Left ventricle myocardium inferior (tissue), 1 donor: Measurements from ENCODE around the gene THRAP3. TPM values are rescaled to one million over a fixed set of nuclear protein-coding genes. Genes with fewer than 3 reads are reported as not detected.
A peak's percentile ranks its signal among the peaks of the same experiment; 100 is the strongest.

ENCODE experiments used
- DNase-seq: peaks from one replicate; pipeline ENCODE4 v3.0.0-alpha.2; 2020
- H3K27ac ChIP-seq: fragments of 200-600 bp; replicated peaks from 2 replicates; pipeline ENCODE4 v1.8.0; 2021
- H3K27me3 ChIP-seq: fragments of 200-600 bp; 2 replicates; pipeline ENCODE4 v1.8.0; 2021; ENCODE audit warnings: low read depth
- H3K36me3 ChIP-seq: fragments of 200-600 bp; 2 replicates; pipeline ENCODE4 v1.8.0; 2021
- H3K4me1 ChIP-seq: fragments of 200-600 bp; 2 replicates; pipeline ENCODE4 v1.8.0; 2021
- H3K4me3 ChIP-seq: fragments of 200-600 bp; 2 replicates; pipeline ENCODE4 v1.8.0; 2021; ENCODE audit warnings: mild to moderate bottlenecking, moderate library complexity
- H3K9me3 ChIP-seq: fragments of 200-600 bp; replicated peaks from 2 replicates; pipeline ENCODE4 v1.8.0; 2021
- intact Hi-C: fragments of 100-400 bp; cut with micrococcal nuclease; formaldehyde crosslinking; loops from one replicate; pipeline ENCODE4 v1.11.0; 2022
- total RNA-seq: library from RNA; stranded (reverse); fragmentation: NEBNext Ultra II Directional; extraction: Animal tissue kit (Norgen Biotek cat#: 25700); gene quantifications from one replicate; pipeline ENCODE4 v1.2.1, GENCODE V29; 2021
- TF ChIP-seq, protein P1 (sequence below): fragments of 200-600 bp; IDR thresholded peaks from 2 replicates; pipeline ENCODE4 v1.8.0; 2021; ENCODE audit warnings: antibody characterized with exemption, mild to moderate bottlenecking, borderline replicate concordance
- donor health status: DM: no; HTN: yes; CAD: no; lungs with severe emphysema.

The THRAP3 gene
- total RNA-seq, 1 donor from 2014 or later, result 59.0 TPM

DNA sequence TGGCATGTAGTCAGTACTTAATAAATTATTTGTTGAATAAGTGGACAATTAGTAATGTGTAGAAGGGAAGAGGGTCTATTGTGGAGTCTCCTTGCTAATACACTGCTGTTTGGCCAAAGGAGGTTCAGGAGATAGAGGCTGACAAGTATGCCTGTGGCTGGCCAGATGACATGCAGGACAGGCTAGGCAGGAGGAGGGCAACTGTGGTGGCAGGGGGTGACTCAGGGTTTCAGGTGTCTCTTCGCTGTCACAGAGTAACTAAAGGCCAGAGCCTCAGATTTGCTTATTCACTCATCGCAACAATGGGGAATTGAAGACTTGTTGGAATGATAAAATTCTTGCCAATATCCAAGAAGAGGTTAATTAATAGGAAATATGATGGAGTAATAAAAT lies 33.1 kb downstream of the THRAP3 start:
- no peaks in the 10 kb centered on the region for H3K27me3 ChIP-seq
- peak overlapping the region; percentile 44 for H3K27ac ChIP-seq
- no peak overlapping the region for H3K4me3 ChIP-seq
- no peaks in the 10 kb centered on the region for H3K9me3 ChIP-seq
- H3K4me1 ChIP-seq, result peaks cover 73% of the 10 kb centered on the region
- intact Hi-C loops, result no loop called here
- H3K36me3 ChIP-seq, result peaks cover 32% of the 10 kb centered on the region
- TF ChIP-seq, protein P1, sequence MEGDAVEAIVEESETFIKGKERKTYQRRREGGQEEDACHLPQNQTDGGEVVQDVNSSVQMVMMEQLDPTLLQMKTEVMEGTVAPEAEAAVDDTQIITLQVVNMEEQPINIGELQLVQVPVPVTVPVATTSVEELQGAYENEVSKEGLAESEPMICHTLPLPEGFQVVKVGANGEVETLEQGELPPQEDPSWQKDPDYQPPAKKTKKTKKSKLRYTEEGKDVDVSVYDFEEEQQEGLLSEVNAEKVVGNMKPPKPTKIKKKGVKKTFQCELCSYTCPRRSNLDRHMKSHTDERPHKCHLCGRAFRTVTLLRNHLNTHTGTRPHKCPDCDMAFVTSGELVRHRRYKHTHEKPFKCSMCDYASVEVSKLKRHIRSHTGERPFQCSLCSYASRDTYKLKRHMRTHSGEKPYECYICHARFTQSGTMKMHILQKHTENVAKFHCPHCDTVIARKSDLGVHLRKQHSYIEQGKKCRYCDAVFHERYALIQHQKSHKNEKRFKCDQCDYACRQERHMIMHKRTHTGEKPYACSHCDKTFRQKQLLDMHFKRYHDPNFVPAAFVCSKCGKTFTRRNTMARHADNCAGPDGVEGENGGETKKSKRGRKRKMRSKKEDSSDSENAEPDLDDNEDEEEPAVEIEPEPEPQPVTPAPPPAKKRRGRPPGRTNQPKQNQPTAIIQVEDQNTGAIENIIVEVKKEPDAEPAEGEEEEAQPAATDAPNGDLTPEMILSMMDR, result no peak
- no peak for DNase-seq

DNA sequence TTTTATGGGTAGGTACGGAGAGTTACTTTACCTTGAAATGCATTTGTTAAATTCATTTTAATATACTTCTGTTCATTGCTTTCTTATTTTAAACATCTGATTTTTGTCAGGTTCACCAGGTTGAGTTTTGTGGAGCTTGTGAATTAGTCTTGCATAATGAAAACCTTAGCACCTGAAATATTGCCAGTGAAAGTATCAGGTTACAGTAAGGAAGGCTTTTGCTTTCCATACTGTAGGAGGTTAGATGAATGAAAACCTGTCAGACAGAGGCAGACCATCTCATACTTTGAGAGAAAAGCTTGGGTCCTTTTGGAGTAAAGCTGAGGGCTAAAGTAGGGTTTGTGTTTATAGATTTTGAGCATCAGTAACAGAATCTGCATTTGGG lies 34.7 kb downstream of the THRAP3 start:
- no peak for DNase-seq
- TF ChIP-seq, protein P1, result no peak
- H3K4me1 ChIP-seq, result peaks cover 69% of the 10 kb centered on the region
- peaks cover 37% of the 10 kb centered on the region for H3K36me3 ChIP-seq
- no peaks in the 10 kb centered on the region for H3K9me3 ChIP-seq
- H3K27me3 ChIP-seq, result no peaks in the 10 kb centered on the region
- H3K4me3 ChIP-seq, result no peak overlapping the region
- intact Hi-C loops, result no loop called here
- peak overlapping the region; percentile 44 for H3K27ac ChIP-seq

DNA sequence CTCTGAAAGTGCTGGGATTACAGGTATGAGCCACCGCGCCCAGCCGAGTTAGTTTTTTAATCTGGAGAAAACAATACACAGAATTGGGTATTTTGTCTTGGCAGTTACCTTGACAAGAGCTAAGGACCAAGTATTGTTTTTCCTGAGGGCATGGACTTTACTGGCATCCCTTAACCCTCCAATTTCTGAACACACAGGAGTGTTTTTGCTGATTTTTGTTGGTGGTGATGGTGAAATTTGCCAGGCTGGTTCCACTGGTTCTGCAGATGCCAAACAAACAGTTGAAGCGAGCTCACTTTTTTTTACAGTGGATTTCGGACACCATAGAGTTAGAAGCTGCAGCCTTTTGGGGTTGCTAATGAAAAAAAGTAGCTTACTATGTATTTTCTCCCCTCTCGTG lies 44.7 kb downstream of the THRAP3 start:
- TF ChIP-seq, protein P1, result no peak
- H3K9me3 ChIP-seq, result no peaks in the 10 kb centered on the region
- intact Hi-C loops, result no loop called here
- H3K4me3 ChIP-seq, result no peak overlapping the region
- peaks cover 75% of the 10 kb centered on the region for H3K4me1 ChIP-seq
- H3K36me3 ChIP-seq, result peaks cover 33% of the 10 kb centered on the region
- DNase-seq, result no peak
- H3K27me3 ChIP-seq, result no peaks in the 10 kb centered on the region
- H3K27ac ChIP-seq, result no peak overlapping the region

DNA sequence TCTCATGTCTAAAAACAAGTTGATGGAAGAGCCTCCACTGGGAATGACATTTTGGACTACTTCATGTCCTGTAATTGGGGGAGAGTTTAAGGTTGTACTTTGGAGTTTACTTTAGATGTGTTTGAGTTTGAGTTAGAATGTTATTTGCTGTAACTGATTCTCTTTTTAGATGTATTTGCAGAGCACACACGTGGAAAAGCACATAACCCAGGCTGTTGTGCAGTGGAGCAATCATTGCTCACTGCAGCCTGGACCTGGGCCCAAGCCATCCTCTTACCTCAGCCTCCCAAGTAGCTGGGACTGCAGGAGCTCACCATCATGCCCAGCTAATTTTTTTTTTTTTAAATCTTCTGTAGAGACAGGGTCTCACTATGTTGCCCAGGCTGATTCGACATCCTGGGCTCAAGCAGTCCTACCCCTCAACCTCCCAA lies 45.2 kb downstream of the THRAP3 start:
- no peaks in the 10 kb centered on the region for H3K9me3 ChIP-seq
- no peak overlapping the region for H3K4me3 ChIP-seq
- no peak for DNase-seq
- peaks cover 74% of the 10 kb centered on the region for H3K4me1 ChIP-seq
- intact Hi-C loops, result no loop called here
- no peaks in the 10 kb centered on the region for H3K27me3 ChIP-seq
- peaks cover 29% of the 10 kb centered on the region for H3K36me3 ChIP-seq
- TF ChIP-seq, protein P1, result no peak
- H3K27ac ChIP-seq, result no peak overlapping the region

- Histone ChIP-seq H3K27ac (peak overlapping the region; percentile 54), H3K27me3 (no peaks in the 10 kb centered on the region), H3K36me3 (peaks cover 24% of the 10 kb centered on the region), H3K4me1 (peaks cover 71% of the 10 kb centered on the region), H3K9me3 (no peaks in the 10 kb centered on the region), H3K4me3 (no peak overlapping the region)
- TF ChIP-seq, protein P1, result no peak
- no peak for DNase-seq
- intact Hi-C loops, result no loop called here
These were observed 48.8 kb downstream of the THRAP3 start for GRCh38 chr1:36273024-36273423.

DNA sequence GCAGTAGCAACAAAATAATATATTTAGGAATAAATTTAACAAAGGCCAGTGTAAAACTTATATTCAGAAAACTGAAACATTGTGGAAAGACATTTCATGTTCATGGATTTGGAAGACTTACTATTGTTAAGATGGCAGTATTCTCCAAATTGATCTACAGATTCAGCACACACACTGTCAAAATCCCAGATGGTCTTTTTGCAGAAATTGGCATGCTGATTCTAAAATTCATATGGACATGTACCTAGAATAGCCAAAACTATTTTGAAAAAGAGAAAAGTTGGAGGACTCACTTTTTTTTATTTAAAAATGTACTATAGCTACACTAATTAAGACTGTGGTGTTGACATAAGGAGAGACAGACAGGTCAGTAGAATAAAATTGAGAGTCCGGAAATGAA lies 50.0 kb downstream of the THRAP3 start:
- no peaks in the 10 kb centered on the region for H3K9me3 ChIP-seq
- TF ChIP-seq, protein P1, result no peak
- no peak overlapping the region for H3K4me3 ChIP-seq
- DNase-seq, result no peak
- peaks cover 15% of the 10 kb centered on the region for H3K36me3 ChIP-seq
- peaks cover 73% of the 10 kb centered on the region for H3K4me1 ChIP-seq
- H3K27ac ChIP-seq, result no peak overlapping the region
- H3K27me3 ChIP-seq, result no peaks in the 10 kb centered on the region
- intact Hi-C loops, result no loop called here
